HTERT RPE-1 (cell line): ENCODE measurements around the gene ISLR.
"Not testable (repeated sequence)": the region's sequence is repeated elsewhere in the genome, so short reads cannot be mapped to it uniquely, and the experiment has no call there.

Experiments
- in situ Hi-C: fragments of 300-500 bp; cut with MboI; formaldehyde crosslinking; loops from 4 replicates; pipeline ENCODE4 v1.14.3; 2020; ENCODE audit warnings: low sequenced_read_pairs

Gene ISLR

DNA sequence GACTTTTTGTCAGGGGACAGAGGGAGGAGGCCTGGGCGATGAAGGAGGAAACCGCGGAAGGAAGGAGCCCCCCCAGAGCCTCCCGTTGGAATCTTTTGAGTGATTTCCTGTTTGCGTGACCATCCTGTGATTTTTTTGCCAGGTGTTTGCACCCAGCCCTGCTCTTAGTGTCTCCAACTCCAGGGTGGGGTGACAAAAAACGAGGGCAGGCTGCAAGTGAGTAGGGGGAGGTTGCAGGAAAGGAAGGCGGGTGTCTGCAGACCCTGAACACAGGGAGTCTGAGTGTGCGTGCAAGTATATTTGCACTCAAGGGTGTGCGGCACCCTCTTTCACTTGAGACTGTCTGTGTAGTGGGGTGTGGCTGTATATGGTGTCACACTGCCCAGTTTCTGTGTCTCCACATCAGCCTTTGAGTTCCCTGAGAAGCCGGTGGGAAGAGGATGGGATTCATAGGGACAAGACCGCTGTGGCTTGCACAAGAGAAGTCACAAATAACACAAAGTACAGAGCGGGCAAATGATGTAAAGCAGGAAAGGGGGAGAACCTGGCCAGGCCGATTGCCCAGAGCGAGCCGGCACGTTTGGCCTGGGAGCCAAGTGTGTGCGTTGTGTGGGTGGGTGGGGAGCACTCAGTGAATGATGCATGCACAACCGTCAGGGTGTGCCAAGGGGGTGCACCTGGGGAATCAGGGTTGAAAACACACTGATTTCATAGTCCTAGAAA, 36.5 kb upstream of the ISLR start:
- in situ Hi-C loops = no loop called here

DNA sequence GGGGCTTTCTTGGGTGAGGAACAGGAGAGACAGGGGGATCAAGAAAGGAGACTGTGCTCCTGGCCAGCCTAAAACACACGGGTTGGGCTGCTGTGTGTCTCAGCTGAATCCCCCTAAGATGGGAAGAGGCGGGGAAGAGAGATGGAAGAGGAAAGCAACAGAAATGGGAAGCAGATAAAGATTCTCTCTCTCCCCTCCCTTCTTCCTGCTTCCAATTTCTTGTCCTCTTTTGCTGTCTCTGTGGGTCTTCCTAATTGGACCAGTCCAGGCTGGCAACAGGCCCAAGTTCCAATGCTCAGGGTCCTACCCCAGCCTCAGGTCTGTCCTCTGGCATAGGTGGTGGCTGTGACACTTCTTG, 36.0 kb upstream of the ISLR start:
- in situ Hi-C loops = no loop called here

DNA sequence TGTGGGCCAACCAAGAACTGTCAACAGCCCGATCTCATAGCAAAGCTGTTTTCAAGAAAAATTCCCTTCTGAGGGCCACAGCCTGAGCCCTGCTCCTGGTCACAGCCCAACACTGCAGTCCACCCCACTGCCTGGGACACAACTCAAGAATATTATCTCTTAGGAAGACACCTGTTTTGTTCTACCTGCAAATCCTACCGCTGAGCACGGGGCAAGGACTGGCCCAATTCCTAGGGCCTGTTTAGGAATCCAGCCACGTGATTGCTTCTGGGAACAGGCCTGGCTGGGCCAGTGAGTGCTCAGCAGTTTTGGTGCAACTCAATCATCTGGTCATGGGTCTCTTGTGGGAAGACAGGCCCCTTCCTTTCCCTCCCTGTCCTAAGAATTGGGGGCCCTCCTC, 34.9 kb upstream of the ISLR start:
- in situ Hi-C loops = no loop called here

DNA sequence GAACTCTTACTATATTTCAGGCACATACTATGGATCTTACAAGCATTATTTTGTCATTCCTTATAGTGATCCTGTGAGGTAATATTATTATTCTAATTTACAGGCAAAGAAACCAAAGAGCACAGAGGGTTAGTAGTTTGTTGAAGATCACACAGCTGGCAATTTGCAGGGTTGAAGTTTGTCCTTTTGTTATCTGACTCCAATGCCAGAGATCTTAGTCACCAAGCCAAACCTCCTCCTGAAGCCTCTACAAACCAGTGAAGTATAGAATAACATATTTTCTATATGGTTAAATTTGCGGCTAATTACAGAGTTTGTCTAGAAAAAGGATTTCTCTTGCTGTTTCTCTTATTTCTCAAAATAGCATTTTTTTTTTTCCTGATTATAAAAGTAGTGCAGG, 31.9 kb upstream of the ISLR start:
- in situ Hi-C loops = no loop called here

DNA sequence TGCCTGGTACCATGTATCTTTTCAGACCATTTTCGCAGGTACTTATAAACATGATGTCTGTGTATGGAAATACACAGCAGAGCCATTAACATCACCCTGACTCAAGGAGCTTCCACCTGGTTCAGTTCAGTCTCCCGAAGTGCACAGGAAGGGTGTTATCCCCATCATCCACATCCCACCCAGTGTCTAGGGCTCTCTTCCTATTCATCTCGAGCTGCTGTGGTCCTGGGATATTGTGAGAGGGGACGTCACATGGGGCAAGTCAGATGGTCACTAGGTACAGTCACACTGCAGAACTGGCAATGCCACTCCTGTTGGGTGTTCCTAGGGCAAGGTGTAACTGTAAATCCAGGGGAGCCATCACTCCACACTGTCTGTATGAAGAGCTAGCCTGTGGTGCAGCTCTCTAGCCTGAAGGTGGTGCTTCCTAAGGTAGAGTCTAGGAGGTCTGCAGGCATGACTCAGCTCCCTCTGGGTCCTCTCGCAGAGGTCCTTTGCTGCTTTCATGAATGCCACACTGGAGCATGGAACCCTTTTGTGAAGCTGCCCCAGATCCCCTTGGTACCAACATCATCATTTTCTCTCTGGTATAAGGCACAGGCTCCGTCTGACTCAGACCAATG, 29.2 kb upstream of the ISLR start:
- in situ Hi-C loops = no loop called here

DNA sequence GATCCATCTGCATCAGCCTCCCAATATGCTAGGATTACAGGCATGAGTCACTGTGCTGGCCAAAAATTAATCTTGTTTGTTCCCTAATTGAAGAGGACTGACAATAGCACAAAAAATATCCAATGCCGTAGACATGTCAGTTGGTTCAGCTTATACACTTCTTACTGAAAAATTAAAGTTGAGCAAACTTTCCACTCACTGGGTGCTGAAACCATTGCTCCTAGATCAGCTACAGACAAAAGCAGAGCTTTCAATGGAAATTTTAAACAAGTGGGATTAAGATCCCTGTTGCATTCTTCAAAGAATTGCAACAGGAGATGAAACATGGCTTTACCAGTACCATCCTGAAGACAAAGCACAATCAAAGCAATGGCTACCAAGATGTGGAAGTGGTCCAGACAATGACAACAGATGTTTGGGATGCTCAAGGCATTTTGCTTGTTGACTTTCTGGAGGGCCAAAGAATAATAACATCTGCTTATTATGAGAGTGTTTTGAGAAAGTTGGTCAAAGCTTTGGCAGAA, 27.2 kb upstream of the ISLR start:
- in situ Hi-C loops = no loop called here

DNA sequence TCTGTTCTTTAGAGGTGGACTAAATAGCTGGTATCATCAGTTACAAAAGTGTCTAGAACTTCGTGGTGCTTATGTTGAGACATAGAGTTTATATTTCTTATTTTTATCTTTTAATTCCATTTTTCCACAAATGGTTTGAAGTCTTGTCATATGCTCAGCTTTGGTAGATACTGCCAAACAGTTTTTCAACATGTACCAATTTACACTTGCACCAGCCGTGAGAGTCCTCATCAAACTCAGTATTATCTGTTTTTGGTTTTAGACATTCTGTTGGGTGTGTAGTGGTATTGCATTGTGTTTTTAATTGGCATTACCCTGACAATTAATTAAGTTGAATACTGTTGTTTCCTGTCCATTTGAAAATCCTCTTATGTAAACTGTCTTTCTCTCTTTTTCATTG, 26.5 kb upstream of the ISLR start:
- in situ Hi-C loops = no loop called here

DNA sequence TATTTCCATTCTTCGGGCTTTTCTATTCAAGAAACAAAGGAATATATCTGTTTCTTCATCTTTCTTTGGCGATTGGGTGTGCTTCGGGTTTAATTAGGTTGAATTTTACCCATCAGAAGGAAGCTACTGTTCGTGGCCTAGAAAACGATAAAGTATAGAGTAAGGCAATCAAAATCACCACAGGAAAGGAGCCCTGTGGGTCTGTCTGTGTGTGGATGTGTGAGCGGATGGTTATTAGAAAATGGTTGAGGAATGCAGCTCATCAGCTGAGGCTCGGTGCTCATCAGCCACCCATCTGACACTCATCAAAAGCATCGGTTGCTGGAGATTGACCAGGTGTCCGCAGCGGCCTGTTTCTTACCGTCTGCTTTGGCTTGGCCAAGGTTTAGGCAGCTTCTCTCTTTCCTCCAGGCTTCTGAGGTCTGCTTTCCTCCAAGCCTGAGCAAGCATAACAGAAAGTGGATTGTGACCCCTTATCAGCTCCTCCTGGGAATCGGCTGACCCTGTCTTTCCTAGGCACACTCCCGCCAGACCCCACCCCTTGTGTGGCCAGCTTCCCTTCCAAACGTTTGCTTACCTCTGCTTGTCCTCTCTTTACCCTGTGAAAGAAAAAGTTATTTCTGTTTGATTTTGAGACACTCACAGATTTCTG, 17.6 kb upstream of the ISLR start:
- in situ Hi-C loops = no loop called here

DNA sequence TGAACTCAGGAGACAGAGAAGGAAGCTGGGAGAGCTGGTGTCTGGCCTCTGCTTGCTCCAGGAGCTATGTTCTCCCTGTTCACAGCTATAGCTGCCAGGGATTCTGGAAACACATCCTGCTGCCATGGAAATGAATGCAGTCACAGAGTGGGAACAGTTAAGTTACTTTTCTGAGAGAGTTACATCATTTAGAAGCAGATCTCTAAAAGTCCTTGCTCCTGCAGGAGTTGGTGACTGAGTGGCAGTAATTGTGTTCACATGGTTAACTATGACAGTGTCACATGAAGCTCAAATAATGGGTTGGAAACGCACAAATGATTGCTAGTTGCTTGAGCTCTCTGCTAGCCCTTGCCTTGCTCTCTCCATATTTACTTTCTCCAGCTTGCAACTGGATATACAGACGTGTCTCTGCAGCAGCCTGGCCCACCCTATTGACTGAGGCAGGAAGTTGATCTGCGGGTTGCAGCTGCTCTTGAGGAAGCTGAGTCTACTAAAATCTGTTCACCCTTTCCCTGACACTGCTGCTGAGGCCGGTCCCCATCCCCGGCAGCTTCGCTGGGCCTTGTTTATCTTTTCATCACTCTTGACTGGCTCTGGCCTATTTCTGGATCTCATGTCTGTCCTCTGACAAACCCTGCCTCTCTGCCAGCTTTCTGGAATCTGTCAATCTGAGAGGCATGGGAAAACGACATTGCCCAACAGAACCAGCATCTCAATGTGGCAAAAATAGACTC, 16.7 kb upstream of the ISLR start:
- in situ Hi-C loops = no loop called here

DNA sequence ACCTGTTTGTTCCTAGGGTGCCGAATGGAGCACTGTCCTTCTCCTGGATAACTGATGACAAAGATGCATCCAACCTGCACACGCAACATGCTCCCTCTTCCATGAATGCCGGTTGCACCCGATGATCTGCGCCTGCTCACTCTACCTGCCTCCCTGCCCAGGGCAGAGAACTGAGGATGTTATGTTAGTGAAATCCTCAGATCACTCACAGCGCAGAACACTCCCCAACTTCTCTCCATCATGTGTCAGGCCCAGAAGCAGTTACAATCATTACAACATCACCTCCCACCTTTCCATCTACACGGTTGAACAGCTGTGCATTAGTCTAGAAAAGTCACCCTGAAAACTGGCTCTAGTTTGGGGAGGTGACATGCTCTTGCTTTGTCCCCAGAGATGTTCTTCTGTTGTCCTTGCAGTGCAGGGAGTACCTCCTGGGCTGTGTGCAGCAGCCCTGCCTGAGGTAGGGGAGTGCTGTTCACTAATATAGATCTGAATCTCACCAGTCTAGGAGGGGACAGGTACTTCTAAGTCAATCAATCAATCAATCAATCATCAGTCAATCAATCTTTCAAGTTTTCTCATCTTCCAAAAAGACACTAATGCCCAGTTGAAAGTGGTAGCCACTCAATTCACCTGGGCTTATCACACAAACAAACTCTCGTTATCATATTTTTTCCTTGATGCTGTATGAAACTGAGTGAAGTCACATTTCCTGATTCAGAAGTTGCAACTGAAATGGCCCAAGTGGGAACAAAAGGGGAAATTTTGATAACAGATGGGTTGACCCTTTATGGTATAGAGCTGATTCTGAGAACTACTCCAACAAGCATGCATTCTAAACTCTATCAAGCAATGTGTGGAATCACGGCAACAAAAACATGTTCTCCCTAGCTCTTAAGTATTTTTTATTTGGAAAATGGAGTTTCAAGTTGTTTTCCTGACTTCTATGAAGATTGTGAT, 15.4 kb upstream of the ISLR start:
- in situ Hi-C loops = no loop called here

DNA sequence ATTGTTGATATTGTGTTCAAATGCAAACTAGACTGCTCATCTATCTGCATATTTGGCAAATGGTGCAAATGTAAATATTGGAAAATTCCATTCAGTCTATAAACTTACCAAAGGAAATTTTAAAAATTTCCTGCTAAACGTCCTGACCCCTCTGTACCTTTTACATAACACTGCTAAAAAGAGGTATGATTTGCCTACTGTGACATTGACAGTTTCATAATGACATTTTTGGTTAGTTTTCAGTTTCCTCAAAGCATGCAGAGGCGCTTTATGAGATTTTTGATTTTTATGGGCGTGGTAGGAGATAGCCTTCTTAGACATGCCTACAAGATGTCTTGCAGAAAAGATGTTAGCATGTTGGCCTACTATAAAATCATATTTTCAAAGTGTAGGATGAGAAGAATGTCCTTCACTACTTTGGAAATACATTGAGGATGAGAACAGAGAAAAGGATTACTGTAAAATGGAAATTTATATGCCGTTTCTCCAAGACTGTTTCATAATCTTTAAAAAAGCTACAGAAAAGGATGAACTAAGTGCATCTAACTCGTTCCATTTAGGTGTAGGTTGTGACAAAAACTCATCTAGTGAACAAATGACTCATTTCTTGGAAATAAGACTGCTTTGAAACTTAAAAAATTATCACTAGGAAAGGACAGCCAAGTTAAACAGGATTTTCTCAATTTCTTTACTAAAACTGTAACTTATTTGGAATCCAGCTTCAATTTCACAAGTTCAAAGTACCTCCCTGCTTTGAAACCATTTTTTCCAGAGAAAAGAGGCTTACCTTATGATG, 14.5 kb upstream of the ISLR start:
- in situ Hi-C loops = no loop called here

DNA sequence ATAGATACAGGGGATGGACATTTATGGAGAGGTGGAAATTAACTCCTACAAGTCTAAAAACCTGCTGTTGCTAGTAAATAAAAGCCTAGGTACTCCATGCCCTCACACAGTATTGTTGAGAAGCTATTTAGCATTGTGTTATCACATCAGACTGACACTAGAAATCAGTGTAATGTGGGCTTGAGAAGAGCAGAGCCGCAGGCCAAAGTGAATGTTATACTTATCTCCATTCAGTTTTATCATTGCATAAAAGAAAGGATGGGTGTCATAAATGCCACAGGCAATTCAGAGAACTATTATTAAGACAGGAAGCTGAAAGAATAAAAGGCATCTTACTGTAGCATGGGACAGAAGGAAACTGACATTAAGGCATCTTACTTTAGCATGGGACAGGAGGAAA, 13.7 kb upstream of the ISLR start:
- in situ Hi-C loops = no loop called here

DNA sequence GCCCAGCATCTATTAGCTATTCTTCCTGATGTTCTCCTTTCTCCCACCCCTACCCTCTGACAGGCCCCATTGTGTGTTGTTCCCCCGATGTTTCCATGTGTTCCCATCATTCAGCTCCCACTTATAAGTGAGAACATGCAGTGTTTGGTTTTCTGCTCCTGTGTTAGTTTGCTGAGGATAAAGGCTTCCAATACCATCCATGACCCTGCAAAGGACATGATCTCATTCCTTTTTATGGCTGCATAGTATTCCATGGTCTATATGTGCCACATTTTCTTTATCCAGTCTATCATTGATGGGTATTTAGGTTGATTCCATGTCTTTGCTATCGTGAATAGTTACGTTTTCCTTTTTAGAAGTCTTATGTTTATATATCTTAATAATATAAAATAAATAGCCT, 13.1 kb upstream of the ISLR start:
- in situ Hi-C loops = not testable (repeated sequence)

DNA sequence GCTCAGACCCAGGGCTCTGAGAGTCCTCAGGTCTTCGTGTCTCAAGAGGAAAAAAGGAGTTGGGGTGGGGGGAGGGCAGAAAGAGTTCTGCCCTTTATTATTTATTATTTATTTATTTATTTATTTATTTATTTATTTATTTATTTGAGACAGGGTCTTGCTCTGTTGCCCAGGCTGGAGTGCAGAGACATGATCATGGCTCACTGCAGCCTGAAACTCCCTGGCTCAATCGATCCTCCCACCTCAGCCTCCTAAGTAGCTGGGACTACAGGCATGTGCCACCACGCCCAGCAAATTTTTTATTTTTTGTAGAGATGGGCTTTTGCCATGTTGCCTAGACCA, 11.3 kb upstream of the ISLR start:
- in situ Hi-C loops = not testable (repeated sequence)

DNA sequence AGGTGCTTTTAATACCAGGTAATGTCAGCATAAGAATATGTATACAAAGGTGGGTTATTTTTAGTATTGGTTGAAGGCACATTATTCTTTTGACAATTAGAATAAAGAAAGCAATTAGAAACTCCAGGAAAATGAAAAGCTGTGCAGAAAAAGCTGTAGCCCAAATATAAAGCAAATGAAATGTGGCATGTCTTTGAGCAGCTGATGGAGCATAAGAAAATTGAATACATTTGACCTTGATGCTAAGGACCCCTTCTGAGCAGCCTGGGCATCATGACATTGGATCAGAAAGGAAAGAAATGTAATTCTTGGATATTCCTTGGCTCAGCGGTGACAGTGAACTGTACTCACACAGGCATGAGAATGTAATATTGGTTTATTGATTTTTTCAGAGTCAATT, 8.0 kb upstream of the ISLR start:
- in situ Hi-C loops = no loop called here

DNA sequence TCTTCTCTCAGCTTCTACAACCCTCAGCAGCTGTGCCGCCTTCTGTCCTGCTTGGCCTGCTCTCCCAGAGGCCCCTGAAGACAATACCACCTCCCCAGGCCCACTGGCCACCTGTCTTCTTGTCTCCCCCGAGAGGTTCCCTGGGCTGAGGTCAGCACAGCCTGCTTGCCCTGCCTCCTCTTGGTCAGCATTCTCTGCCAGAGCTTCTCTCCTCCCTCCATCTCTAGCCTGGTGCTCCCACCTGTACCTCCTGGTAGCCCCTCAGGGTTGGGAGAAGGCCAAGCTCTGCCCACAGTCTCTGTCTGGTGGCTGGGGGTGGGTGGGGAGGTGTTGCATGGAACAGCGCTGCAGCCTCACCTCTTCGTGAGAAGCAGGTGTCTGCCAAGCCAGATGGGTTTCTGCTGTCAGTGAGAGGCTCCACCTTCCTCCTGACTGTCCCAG, 5.6 kb upstream of the ISLR start:
- in situ Hi-C loops = no loop called here

DNA sequence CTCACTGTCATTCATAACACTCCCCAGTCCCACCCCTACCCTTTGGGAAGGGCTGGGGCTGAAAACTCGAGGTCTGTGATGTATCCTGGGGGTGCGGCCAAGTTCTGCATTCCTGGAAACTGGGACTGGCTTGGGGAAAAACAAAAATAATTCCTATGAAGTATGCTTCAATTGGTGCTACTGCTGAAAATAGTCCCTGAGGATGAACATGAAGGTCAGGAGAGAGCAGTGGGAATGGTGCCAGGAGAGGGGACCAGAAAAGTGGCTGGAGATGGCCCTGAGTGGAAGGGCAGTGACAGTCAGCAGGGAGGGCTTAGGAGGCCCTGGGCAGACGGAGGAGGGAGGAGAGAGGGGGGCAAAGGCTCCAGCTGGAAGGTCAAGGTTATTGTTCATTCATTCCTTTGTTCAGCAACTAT, 4.8 kb upstream of the ISLR start:
- in situ Hi-C loops = no loop called here

DNA sequence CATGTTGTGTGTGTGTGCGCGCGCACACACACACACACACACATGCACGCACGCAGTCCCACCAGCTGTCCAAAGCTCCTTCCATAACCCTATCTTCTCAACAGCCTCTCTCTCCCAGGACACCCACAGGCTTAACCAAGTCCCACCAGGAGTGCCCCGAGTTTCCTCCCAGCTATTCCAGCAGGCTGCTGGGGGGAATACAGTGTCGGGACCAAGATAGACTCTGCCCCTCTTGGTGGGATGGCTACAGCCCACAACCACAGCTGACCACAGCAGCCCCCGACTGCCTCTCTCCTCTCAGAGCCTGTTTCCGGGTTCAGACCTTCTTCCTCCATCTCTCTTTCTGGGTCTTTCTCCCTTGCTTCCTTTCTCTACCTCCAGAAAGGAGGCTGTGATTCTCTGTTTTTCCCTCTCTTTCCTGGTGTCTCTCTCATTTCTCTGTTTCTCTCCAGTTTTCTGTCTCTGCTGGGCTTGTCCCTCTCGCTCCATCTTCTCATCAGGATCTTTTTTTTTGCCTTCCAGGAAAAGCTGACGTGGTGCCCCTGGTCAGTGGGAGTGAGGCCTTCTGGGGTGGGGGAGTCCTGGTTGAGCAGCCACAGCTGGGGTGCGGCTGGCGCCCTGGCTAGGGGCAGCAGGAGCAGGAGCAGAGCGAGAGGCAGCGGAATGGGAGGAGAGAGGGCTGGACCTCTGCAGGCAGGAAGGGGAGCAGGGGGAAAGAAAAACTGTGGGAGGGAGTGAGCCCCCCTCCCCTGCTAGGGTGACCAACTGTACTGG, 3.3 kb upstream of the ISLR start:
- in situ Hi-C loops = no loop called here
